NOMO-1 treated with DMSO at 0.1 percent for 48 hours (cell line): Measurements from ENCODE around the gene CCDC28B.
A peak's percentile ranks its signal among the peaks of the same experiment; 100 is the strongest.

Experiments
- DNase-seq: peaks from one replicate; lab custom pipeline; 2025; ENCODE audit not compliant: unreplicated experiment; lab: John Stamatoyannopoulos, UW

Gene CCDC28B

GRCh38 chr1:32220746-32221580 is 20.6 kb downstream of the CCDC28B start:
- DNase-seq: no peak

- DNase-seq: no peak
Observed at GRCh38 chr1:32221581-32221979, 21.2 kb downstream of the CCDC28B start.

- DNase-seq: peak; percentile 92
Observed at GRCh38 chr1:32221980-32222755, 21.8 kb downstream of the CCDC28B start, which contains the start of the genes EIF3I and TMEM234. Gene EIF3I, plus strand, starts transcription at chr1:32222407. Its CDS starts 35 bp downstream, at chr1:32222442. Gene TMEM234, minus strand, starts transcription at chr1:32222353. Its CDS starts 31 bp downstream, at chr1:32222322.

- no peak for DNase-seq
Observed at GRCh38 chr1:32223683-32224082, 23.3 kb downstream of the CCDC28B start.

- no peak for DNase-seq
Observed at GRCh38 chr1:32224285-32224684, 23.9 kb downstream of the CCDC28B start.

- DNase-seq: no peak
Observed at GRCh38 chr1:32228771-32229170, 28.4 kb downstream of the CCDC28B start.

- no peak for DNase-seq
Observed at GRCh38 chr1:32231843-32232432, 31.5 kb downstream of the CCDC28B start.

- no peak for DNase-seq
Observed at GRCh38 chr1:32232558-32233304, 32.3 kb downstream of the CCDC28B start.

- DNase-seq: no peak
Observed at GRCh38 chr1:32234792-32235191, 34.4 kb downstream of the CCDC28B start.

- no peak for DNase-seq
Observed at GRCh38 chr1:32239337-32239736, 38.9 kb downstream of the CCDC28B start.

GRCh38 chr1:32239790-32240139 is 39.4 kb downstream of the CCDC28B start:
- no peak for DNase-seq

- DNase-seq: peak; percentile 56
Observed at GRCh38 chr1:32240140-32240951, 40.0 kb downstream of the CCDC28B start.

- peak; percentile 9 for DNase-seq
Observed at GRCh38 chr1:32241001-32241763, 40.8 kb downstream of the CCDC28B start.

- DNase-seq: peak; percentile 41
Observed at GRCh38 chr1:32242341-32242851, 42.0 kb downstream of the CCDC28B start.

- DNase-seq: no peak
Observed at GRCh38 chr1:32246888-32247273, 46.5 kb downstream of the CCDC28B start, which contains the start of gene FAM167B. Gene FAM167B, plus strand, starts transcription at chr1:32247222. Its CDS starts 200 bp downstream, at chr1:32247422.

GRCh38 chr1:32247452-32247851 is 47.1 kb downstream of the CCDC28B start:
- no peak for DNase-seq

- DNase-seq: peak; percentile 31
Observed at GRCh38 chr1:32247983-32248889, 47.8 kb downstream of the CCDC28B start.
